GM18508 (cell line): Measurements from ENCODE around the gene PDE4B.

Experiments
- ATAC-seq: cut with Tn5 transposase; IDR thresholded peaks from one replicate; pipeline ENCODE4 v1.9.1; 2021; ENCODE audit warnings: moderate number of reproducible peaks; ENCODE audit not compliant: insufficient read depth, unreplicated experiment

PDE4B gene

GRCh38 chr1:66292305-66292704, 499.6 kb downstream of the PDE4B start:
- ATAC-seq, result no peak

- ATAC-seq, result no peak
Measured at GRCh38 chr1:66292944-66293343, 500.2 kb downstream of the PDE4B start.

- ATAC-seq, result no peak
Measured at GRCh38 chr1:66294707-66295370, 502.1 kb downstream of the PDE4B start.

- no peak for ATAC-seq
Measured at GRCh38 chr1:66295803-66296202, 503.1 kb downstream of the PDE4B start.

- no peak for ATAC-seq
Measured at GRCh38 chr1:66296370-66296769, 503.7 kb downstream of the PDE4B start.

GRCh38 chr1:66296951-66297350, 504.3 kb downstream of the PDE4B start:
- no peak for ATAC-seq

- ATAC-seq, result no peak
Measured at GRCh38 chr1:66298464-66298863, 505.8 kb downstream of the PDE4B start.

GRCh38 chr1:66300280-66300971, 507.7 kb downstream of the PDE4B start:
- no peak for ATAC-seq

- no peak for ATAC-seq
Measured at GRCh38 chr1:66300972-66301451, 508.3 kb downstream of the PDE4B start.

- no peak for ATAC-seq
Measured at GRCh38 chr1:66302184-66302742, 509.6 kb downstream of the PDE4B start.

- no peak for ATAC-seq
Measured at GRCh38 chr1:66302815-66303214, 510.1 kb downstream of the PDE4B start.

- ATAC-seq, result no peak
Measured at GRCh38 chr1:66303646-66304045, 511.0 kb downstream of the PDE4B start.

- ATAC-seq, result no peak
Measured at GRCh38 chr1:66304128-66304527, 511.4 kb downstream of the PDE4B start.

- no peak for ATAC-seq
Measured at GRCh38 chr1:66305927-66306326, 513.2 kb downstream of the PDE4B start.

GRCh38 chr1:66309006-66309741, 516.5 kb downstream of the PDE4B start:
- ATAC-seq, result no peak

GRCh38 chr1:66311092-66311491, 518.4 kb downstream of the PDE4B start:
- ATAC-seq, result no peak

GRCh38 chr1:66311628-66312027, 518.9 kb downstream of the PDE4B start:
- ATAC-seq, result no peak

GRCh38 chr1:66312271-66312990, 519.7 kb downstream of the PDE4B start:
- ATAC-seq, result no peak

GRCh38 chr1:66313429-66313828, 520.7 kb downstream of the PDE4B start:
- ATAC-seq, result no peak

GRCh38 chr1:66315671-66316070, 523.0 kb downstream of the PDE4B start:
- ATAC-seq, result no peak
